HepG2 (cell line): ENCODE data around the gene YY2. TPM values are rescaled to one million over a fixed set of nuclear protein-coding genes. Genes with fewer than 3 reads are reported as not detected.

ENCODE experiments used
- AGO1 ChIP-seq: fragments of 200-400 bp; formaldehyde crosslinking; IDR thresholded peaks from 2 replicates; pipeline ENCODE4 v1.6.1; 2017; ENCODE audit warnings: mild to moderate bottlenecking, low read depth, low read length, moderate library complexity; ENCODE audit not compliant: poor library complexity, severe bottlenecking
- BCL3 ChIP-seq: sonication (generic); formaldehyde crosslinking; IDR thresholded peaks from 2 replicates; pipeline ENCODE4 v1.5.1; 2020; ENCODE audit warnings: mild to moderate bottlenecking, missing genetic modification reagents, moderate library complexity
- CCDC6 ChIP-seq: sonication (generic); formaldehyde crosslinking; IDR thresholded peaks from 2 replicates; pipeline ENCODE4 v1.8.1; 2022; ENCODE audit warnings: mild to moderate bottlenecking, missing genetic modification reagents, moderate library complexity
- EED ChIP-seq: sonication (generic); formaldehyde crosslinking; IDR thresholded peaks from 2 replicates; pipeline ENCODE4 v1.5.0; 2020; ENCODE audit warnings: mild to moderate bottlenecking, missing genetic modification reagents
- HOXA3 ChIP-seq: sonication (generic); formaldehyde crosslinking; IDR thresholded peaks from 2 replicates; pipeline ENCODE4 v1.5.0; 2020; ENCODE audit warnings: missing genetic modification reagents
- MAX ChIP-seq: IDR thresholded peaks from 2 replicates; pipeline ENCODE4 v1.6.1; 2012; ENCODE audit warnings: inconsistent platforms
- MTF1 ChIP-seq: sonication (generic); formaldehyde crosslinking; IDR thresholded peaks from 2 replicates; pipeline ENCODE4 v1.5.0; 2020; ENCODE audit warnings: missing genetic modification reagents
- MXD4 ChIP-seq: IDR thresholded peaks from 2 replicates; pipeline ENCODE4 v1.6.1; 2016; ENCODE audit warnings: mild to moderate bottlenecking, missing biosample characterization, missing genetic modification reagents
- PCBP2 ChIP-seq: fragments of 200-400 bp; formaldehyde crosslinking; optimal IDR thresholded peaks from 2 replicates; pipeline ENCODE3; 2018; ENCODE audit warnings: low read length, low read depth; ENCODE audit not compliant: poor library complexity, severe bottlenecking
- RCOR2 ChIP-seq: IDR thresholded peaks from 2 replicates; pipeline ENCODE4 v1.6.1; 2016; ENCODE audit warnings: missing biosample characterization, missing genetic modification reagents
- STAT5B ChIP-seq: sonication (generic); formaldehyde crosslinking; IDR thresholded peaks from 2 replicates; pipeline ENCODE4 v1.4.0; 2020; ENCODE audit warnings: missing genetic modification reagents
- TEAD2 ChIP-seq: sonication (generic); formaldehyde crosslinking; IDR thresholded peaks from 2 replicates; pipeline ENCODE4 v1.9.0; 2021; ENCODE audit warnings: missing genetic modification reagents
- XRCC5 ChIP-seq: fragments of 200-400 bp; formaldehyde crosslinking; optimal IDR thresholded peaks from 2 replicates; pipeline ENCODE3; 2017; ENCODE audit warnings: mild to moderate bottlenecking, low read length
- ZMAT3 ChIP-seq: sonication (generic); formaldehyde crosslinking; conservative IDR thresholded peaks from 2 replicates; pipeline ENCODE4 v1.7.0; 2021; ENCODE audit warnings: missing genetic modification reagents
- ZMYM3 ChIP-seq: sonication (generic); formaldehyde crosslinking; IDR thresholded peaks from 2 replicates; pipeline ENCODE4 v1.5.1; 2020; ENCODE audit warnings: mild to moderate bottlenecking, missing genetic modification reagents
- ZNF3 ChIP-seq: IDR thresholded peaks from 2 replicates; pipeline ENCODE4 v1.7.0; 2017; ENCODE audit warnings: inconsistent platforms
- ZNF570 ChIP-seq: sonication (generic); formaldehyde crosslinking; IDR thresholded peaks from 2 replicates; pipeline ENCODE4 v1.4.0; 2020; ENCODE audit warnings: mild to moderate bottlenecking, missing genetic modification reagents, borderline replicate concordance
- ZNF609 ChIP-seq: sonication (generic); formaldehyde crosslinking; IDR thresholded peaks from 2 replicates; pipeline ENCODE4 v1.4.0; 2020; ENCODE audit warnings: mild to moderate bottlenecking, missing genetic modification reagents, borderline replicate concordance
- ZNF7 ChIP-seq: IDR thresholded peaks from 2 replicates; pipeline ENCODE4 v1.6.1; 2016; ENCODE audit warnings: missing biosample characterization, missing genetic modification reagents
- ZNF780A ChIP-seq: sonication (generic); formaldehyde crosslinking; IDR thresholded peaks from 2 replicates; pipeline ENCODE4 v1.8.0; 2022; ENCODE audit warnings: mild to moderate bottlenecking, missing genetic modification reagents, moderate library complexity
- polyA plus RNA-seq, 8 experiments: library from polyadenylated mRNA; depleted of rRNA in 3 of 8; stranded (reverse) in 7 of 8; unstranded in 1 of 8; fragments of >200 nt; fragmentation: Illumina TruSeq in 4 of 8; extraction: Trizol in 4 of 8; gene quantifications; 2 replicates each; pipeline versions ENCODE4 v1.2.1 to v1.2.3, GENCODE V29; 2011 to 2016; ENCODE audit warnings: low read depth in 4 of 8, missing spikeins in 1 of 8, mixed read lengths in 1 of 8; ENCODE audit not compliant: insufficient read depth in 1 of 8
- total RNA-seq, 5 experiments: library from RNA; depleted of rRNA; stranded (reverse); fragments of >200 nt; fragmentation: Illumina TruSeq; extraction: Trizol; gene quantifications; 2 replicates each; pipeline ENCODE4 v1.2.3, GENCODE V29; 2016; ENCODE audit warnings: low read depth in 1 of 5

YY2 gene
- total and polyA plus RNA-seq, 2 of the 13 experiments (the other 11 are each of a cell fraction or from before 2014, with no cell fraction given), result 0.34 to 0.44 TPM

- no peak; the same call in 1 of the 2 replicates for TF ChIP-seq ZNF609 (CRISPR knock-in tag)
- no peak for TF ChIP-seq PCBP2
- TF ChIP-seq BCL3 (CRISPR knock-in tag), result 0 out of 2 replicates have a peak, but pooled peaks have one; percentile 26
- TF ChIP-seq CCDC6 (CRISPR knock-in tag), result peak; percentile 84
- TF ChIP-seq EED, result no peak; the same call in 1 of the 2 replicates
- TF ChIP-seq STAT5B, result 0 out of 2 replicates have a peak, but pooled peaks have one; percentile 50
- TF ChIP-seq TEAD2 (CRISPR knock-in tag), result no peak
- peak; percentile 72; the same call in 1 of the 2 replicates for TF ChIP-seq HOXA3 (CRISPR knock-in tag)
- peak; percentile 61; the same call in 1 of the 2 replicates for TF ChIP-seq ZMYM3 (CRISPR knock-in tag)
- peak; percentile 90 for TF ChIP-seq XRCC5
- 0 out of 2 replicates have a peak, but pooled peaks have one; percentile 22 for TF ChIP-seq ZNF3 (CRISPR knock-in tag)
- TF ChIP-seq MTF1, result no peak
- 0 out of 2 replicates have a peak, but pooled peaks have one; percentile 50 for TF ChIP-seq RCOR2 (CRISPR knock-in tag)
- no peak; the same call in 1 of the 2 replicates for TF ChIP-seq MXD4 (CRISPR knock-in tag)
- 0 out of 2 replicates have a peak, but pooled peaks have one; percentile 44 for TF ChIP-seq ZNF780A
- TF ChIP-seq ZNF570 (CRISPR knock-in tag), result no peak
- TF ChIP-seq ZMAT3, result peak; percentile 82
- peak; percentile 71 for TF ChIP-seq MAX
- TF ChIP-seq AGO1, result no peak
- TF ChIP-seq ZNF7 (CRISPR knock-in tag), result no peak
Observed at GRCh38 chrX:21839334-21840192, 16.2 kb upstream of the YY2 start, which contains the start of gene MBTPS2 (continued).
